Dedifferentiated amniotic fluid mesenchymal stem cell (primary cell): ENCODE measurements around the gene MAP2K5.
"Not testable (repeated sequence)": the region's sequence is repeated elsewhere in the genome, so short reads cannot be mapped to it uniquely, and the experiment has no call there.

Source experiments
- DNase-seq: peaks from one replicate; pipeline ENCODE4 v3.0.0-alpha.2; 2016; ENCODE audit errors: extremely low spot score

Gene MAP2K5

GRCh38 chr15:67672834-67673233, 130.3 kb downstream of the MAP2K5 start:
- DNase-seq = not testable (repeated sequence)

GRCh38 chr15:67674983-67675382, 132.5 kb downstream of the MAP2K5 start:
- no peak for DNase-seq

GRCh38 chr15:67678089-67678488, 135.6 kb downstream of the MAP2K5 start:
- DNase-seq = no peak

DNA sequence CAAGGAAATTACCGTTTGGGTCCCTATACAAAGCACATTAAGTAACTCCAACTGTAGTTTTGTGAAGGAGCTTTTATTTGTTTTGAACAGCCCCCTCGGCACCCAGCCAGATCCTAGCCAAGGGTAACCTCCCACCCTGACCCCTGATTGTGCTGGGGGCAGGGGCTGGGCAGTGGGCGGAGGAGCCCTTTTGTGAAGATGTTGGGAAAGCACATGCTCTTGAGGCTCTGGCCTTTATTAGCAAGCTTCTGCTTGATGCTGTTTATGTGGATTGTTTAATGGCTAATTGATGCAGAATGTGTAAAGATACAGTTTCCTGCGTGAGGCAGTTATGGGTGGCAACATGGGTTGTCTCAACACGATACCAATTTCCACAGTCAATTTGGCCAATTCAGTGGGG, 136.5 kb downstream of the MAP2K5 start:
- no peak for DNase-seq

DNA sequence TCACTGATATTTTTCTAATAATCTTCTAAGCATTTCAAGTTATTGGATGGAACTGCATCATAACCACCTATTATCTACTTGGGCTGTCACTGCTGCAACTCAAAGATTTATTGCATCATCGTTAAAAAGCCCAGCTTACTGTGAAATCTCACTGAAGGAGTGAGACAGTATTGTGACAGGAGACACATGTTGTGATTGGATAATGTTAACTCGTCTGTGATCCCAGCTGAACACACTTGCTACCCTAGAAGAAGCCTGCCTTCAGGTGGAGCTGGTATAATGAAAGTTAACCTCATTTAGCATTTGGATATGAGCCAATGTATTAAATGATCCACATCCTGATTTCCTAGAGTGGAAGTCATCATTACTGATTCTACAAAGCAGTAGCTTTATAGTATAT, 138.1 kb downstream of the MAP2K5 start:
- no peak for DNase-seq

GRCh38 chr15:67685008-67685599, 142.6 kb downstream of the MAP2K5 start:
- no peak for DNase-seq

DNA sequence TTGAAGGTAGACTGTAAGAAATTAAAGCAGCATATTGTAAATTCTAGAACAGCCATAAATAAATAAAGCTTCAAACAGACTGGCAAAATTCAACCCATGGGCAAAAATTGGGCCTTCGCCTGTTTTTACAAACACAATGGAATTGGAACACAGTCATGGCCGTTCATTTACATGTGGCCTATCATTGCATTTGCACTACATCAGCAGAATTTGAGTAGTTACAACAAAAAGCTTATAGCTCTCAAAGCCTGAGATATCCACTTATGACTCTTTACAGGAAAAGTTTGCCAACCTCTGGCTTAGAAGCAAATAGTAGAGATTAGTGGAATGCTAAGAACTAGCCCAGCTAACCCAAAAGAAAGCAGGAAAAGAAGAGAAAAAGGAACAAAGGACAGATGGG, 143.2 kb downstream of the MAP2K5 start:
- DNase-seq = no peak

GRCh38 chr15:67690936-67691335, 148.4 kb downstream of the MAP2K5 start:
- DNase-seq = no peak

GRCh38 chr15:67691450-67691849, 148.9 kb downstream of the MAP2K5 start:
- no peak for DNase-seq

GRCh38 chr15:67692573-67692972, 150.1 kb downstream of the MAP2K5 start:
- no peak for DNase-seq

GRCh38 chr15:67696087-67696486, 153.6 kb downstream of the MAP2K5 start:
- no peak for DNase-seq

DNA sequence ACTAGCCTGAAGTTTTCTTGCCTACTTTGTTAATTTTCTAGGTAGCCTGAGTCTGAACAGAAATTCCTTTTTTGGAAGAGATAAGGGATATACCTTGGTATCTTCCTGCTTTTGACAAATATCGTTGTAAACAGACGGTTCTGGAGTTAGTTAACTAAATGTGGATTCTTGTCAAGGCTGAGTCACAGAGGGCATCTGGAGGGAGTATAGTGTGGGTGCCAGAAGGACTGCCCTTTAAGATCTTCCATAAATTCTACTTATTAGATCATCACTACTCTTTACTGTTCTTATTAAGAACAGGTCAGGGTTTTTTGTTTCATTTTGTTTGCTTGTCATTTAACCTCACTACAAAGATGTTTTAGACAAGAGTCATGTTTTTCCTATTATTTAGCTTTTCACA, 157.5 kb downstream of the MAP2K5 start:
- no peak for DNase-seq

DNA sequence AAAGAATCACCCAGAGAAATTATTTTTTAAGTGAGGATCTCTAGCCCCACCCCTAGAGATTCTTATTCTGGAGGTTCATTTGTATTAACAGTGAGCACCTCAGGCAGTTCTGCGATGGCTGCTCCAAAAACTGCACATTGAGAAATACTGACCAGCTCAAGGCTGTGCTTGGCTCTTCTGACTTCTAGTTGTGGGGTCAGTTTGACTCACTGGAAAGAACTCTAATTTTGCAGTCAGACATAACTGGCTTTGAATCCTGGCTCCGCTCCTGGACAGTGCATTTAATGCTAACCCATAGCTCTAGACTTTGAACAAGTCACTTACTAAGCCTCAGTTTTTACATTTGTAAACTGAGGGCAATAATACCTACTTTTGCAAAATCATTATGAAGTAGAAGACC, 159.2 kb downstream of the MAP2K5 start:
- DNase-seq = no peak

- no peak for DNase-seq
Measured at GRCh38 chr15:67707520-67708283, 165.2 kb downstream of the MAP2K5 start.

DNA sequence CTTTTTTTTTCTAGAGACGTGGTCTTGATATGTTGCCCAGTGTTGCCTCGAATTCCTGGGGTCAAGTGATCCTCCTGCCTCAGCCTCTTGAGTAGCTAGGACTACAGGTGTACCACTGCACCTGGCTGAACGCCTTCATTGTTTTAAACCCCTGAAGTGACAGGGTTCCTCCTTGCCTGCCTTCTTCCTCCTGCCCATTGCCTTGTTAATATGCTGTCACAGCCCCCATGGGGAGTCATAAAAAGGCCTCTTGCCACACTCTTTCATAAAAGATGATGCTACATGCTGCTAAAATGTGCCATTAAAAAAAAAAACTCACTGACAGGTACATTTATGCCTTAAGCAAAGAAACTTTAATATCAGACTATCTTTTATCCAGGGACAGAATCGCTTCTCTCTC, 166.0 kb downstream of the MAP2K5 start:
- DNase-seq = no peak

GRCh38 chr15:67715170-67715569, 172.7 kb downstream of the MAP2K5 start:
- DNase-seq = no peak

GRCh38 chr15:67716171-67716570, 173.7 kb downstream of the MAP2K5 start:
- DNase-seq = no peak

DNA sequence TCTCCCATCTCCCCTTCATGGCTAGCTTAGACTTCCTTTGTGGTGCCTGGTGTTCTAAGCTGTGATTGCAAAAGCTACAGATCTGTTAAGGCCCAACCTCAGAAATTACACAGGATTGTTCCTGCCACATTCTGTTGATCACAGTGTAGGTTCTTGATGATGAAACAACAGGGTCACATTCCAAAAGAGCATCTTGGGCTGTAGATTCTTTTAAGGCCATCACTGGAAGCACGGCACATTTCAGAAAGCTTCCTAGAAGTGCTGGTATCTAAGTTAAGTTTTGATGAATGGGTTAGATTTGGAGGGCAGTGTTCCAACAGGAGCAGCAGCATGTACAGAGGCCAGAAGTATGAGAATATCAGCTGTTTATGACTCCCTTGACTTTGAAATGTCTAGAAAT, 175.3 kb downstream of the MAP2K5 start:
- no peak for DNase-seq

- DNase-seq = no peak
Measured at GRCh38 chr15:67719330-67719959, 176.9 kb downstream of the MAP2K5 start.

- no peak for DNase-seq
Measured at GRCh38 chr15:67720556-67721175, 178.2 kb downstream of the MAP2K5 start.

DNA sequence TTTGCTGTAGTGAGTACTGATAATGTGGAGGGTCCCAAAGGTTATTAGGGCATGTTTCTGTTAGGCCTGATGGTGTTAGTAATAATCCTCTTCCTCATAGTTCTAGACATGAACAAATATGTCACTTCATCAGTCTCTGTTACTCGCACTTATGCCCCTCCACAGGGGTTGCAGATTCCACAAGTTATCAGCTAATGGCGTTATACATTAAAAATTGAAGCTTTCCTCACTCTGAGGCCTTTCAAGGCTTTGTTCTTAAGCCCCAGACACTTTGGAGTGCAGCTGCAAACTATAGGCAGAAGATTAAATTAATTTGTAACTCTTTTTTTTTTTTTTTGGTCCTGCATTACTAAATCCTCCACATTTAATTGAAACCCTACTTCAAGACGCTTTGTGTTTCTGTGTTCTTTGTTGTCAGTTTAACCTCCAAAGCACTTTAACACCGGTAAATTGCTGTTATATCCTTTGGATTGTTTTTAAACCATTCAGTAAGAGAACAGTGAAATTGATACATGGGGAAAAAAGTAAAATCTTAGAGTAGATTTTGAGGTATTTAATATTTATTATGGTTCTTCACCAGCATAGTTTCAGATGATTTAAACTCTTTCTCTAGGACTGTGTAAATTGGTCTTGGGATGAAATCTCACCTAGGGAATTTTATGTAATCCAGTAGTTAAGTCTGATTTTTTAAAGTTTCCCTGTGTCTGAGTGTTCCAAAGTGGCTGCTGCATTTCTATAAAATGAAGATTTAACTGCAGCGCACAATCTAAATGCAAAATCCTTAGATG, 179.7 kb downstream of the MAP2K5 start:
- no peak for DNase-seq
